WTC11 (cell line): ENCODE results near the gene ENTR1. TPM values are rescaled to one million over a fixed set of nuclear protein-coding genes. Genes with fewer than 3 reads are reported as not detected.

ENCODE experiments used
- ATAC-seq: fragments of 200-7000 bp; cut with Tn5 transposase; 2 replicates; pipeline ENCODE4 v1.10.0; 2021; ENCODE audit warnings: mild to moderate bottlenecking, moderate library complexity
- CTCF ChIA-PET: fragments of 300-600 bp; sonication (Branson Sonifier 250); formaldehyde crosslinking; loops from one replicate; lab custom pipeline; 2021; ENCODE audit warnings: antibody characterized with exemption; lab: Charles Lee
- POLR2A ChIA-PET: fragments of 350-600 bp; sonication (Branson Sonifier 250); formaldehyde crosslinking; loops from one replicate; lab custom pipeline; 2021; ENCODE audit warnings: antibody characterized with exemption; lab: Charles Lee
- DNase-seq: peaks from one replicate; pipeline ENCODE4 v3.0.0; 2021; ENCODE audit warnings: low spot score
- H3K27ac Mint-ChIP-seq: 2 replicates; pipeline ENCODE4 v1.8.0; 2021; ENCODE audit warnings: mixed read lengths
- H3K27me3 Mint-ChIP-seq: 2 replicates; pipeline ENCODE4 v1.8.0; 2021; ENCODE audit warnings: low read depth, mild to moderate bottlenecking, moderate library complexity, mixed read lengths
- H3K36me3 Mint-ChIP-seq: 2 replicates; pipeline ENCODE4 v1.8.0; 2021; ENCODE audit warnings: mixed read lengths
- H3K4me1 Mint-ChIP-seq: 2 replicates; pipeline ENCODE4 v1.8.0; 2022; ENCODE audit warnings: mixed read lengths
- H3K4me3 Mint-ChIP-seq: 2 replicates; pipeline ENCODE4 v1.8.0; 2021; ENCODE audit warnings: mild to moderate bottlenecking, moderate library complexity, mixed read lengths
- H3K9me3 Mint-ChIP-seq: 2 replicates; pipeline ENCODE4 v1.8.0; 2021; ENCODE audit warnings: mixed read lengths
- ATF1 ChIP-seq: sonication (generic); formaldehyde crosslinking; IDR thresholded peaks from 2 replicates; pipeline ENCODE4 v1.8.1; 2023; ENCODE audit warnings: mild to moderate bottlenecking, moderate library complexity, missing genetic modification reagents
- CREB1 ChIP-seq: sonication (generic); formaldehyde crosslinking; IDR thresholded peaks from 2 replicates; pipeline ENCODE4 v1.8.0; 2023; ENCODE audit warnings: mild to moderate bottlenecking, missing genetic modification reagents
- E2F5 ChIP-seq: sonication (generic); formaldehyde crosslinking; IDR thresholded peaks from 2 replicates; pipeline ENCODE4 v1.8.1; 2022; ENCODE audit warnings: mild to moderate bottlenecking, moderate library complexity, missing genetic modification reagents
- IRF2 ChIP-seq: sonication (generic); formaldehyde crosslinking; IDR thresholded peaks from 2 replicates; pipeline ENCODE4 v1.8.0; 2022; ENCODE audit warnings: low read depth, missing genetic modification reagents, borderline replicate concordance
- KAT7 ChIP-seq: sonication (generic); formaldehyde crosslinking; IDR thresholded peaks from 2 replicates; pipeline ENCODE4 v1.8.1; 2023; ENCODE audit warnings: missing genetic modification reagents, mild to moderate bottlenecking, borderline replicate concordance
- USF2 ChIP-seq: sonication (generic); formaldehyde crosslinking; IDR thresholded peaks from 2 replicates; pipeline ENCODE4 v1.8.1; 2023; ENCODE audit warnings: mild to moderate bottlenecking, missing genetic modification reagents, moderate library complexity
- ZNF219 ChIP-seq: sonication (generic); formaldehyde crosslinking; IDR thresholded peaks from 2 replicates; pipeline ENCODE4 v1.8.0; 2023; ENCODE audit warnings: missing genetic modification reagents, mild to moderate bottlenecking, borderline replicate concordance
- ZNF281 ChIP-seq: sonication (generic); formaldehyde crosslinking; IDR thresholded peaks from 2 replicates; pipeline ENCODE4 v1.8.0; 2023; ENCODE audit warnings: mild to moderate bottlenecking, missing genetic modification reagents
- ZNF317 ChIP-seq: sonication (generic); formaldehyde crosslinking; IDR thresholded peaks from 2 replicates; pipeline ENCODE4 v1.8.1; 2023; ENCODE audit warnings: low read depth, mild to moderate bottlenecking, moderate library complexity, missing genetic modification reagents, borderline replicate concordance
- ZNF512 ChIP-seq: sonication (generic); formaldehyde crosslinking; IDR thresholded peaks from 2 replicates; pipeline ENCODE4 v1.8.1; 2022; ENCODE audit warnings: missing genetic modification reagents, borderline replicate concordance
- total RNA-seq: library from RNA; stranded (reverse); gene quantifications from 3 replicates; pipeline ENCODE4 v1.2.3, GENCODE V29; 2021
- TF ChIP-seq, protein P1 (sequence below): fragments of 250-450 bp; sonication (Bioruptor Pico); conservative IDR thresholded peaks from 2 replicates; pipeline ENCODE4 v1.9.0; 2021; ENCODE audit warnings: mild to moderate bottlenecking
- TF ChIP-seq, protein P2 (sequence below): fragments of 250-450 bp; sonication (Bioruptor Pico); IDR thresholded peaks from 2 replicates; pipeline ENCODE4 v1.9.0; 2021; ENCODE audit warnings: mild to moderate bottlenecking, borderline replicate concordance

The ENTR1 gene
- total RNA-seq, 1 experiment from 2014 or later: 140 TPM

DNA sequence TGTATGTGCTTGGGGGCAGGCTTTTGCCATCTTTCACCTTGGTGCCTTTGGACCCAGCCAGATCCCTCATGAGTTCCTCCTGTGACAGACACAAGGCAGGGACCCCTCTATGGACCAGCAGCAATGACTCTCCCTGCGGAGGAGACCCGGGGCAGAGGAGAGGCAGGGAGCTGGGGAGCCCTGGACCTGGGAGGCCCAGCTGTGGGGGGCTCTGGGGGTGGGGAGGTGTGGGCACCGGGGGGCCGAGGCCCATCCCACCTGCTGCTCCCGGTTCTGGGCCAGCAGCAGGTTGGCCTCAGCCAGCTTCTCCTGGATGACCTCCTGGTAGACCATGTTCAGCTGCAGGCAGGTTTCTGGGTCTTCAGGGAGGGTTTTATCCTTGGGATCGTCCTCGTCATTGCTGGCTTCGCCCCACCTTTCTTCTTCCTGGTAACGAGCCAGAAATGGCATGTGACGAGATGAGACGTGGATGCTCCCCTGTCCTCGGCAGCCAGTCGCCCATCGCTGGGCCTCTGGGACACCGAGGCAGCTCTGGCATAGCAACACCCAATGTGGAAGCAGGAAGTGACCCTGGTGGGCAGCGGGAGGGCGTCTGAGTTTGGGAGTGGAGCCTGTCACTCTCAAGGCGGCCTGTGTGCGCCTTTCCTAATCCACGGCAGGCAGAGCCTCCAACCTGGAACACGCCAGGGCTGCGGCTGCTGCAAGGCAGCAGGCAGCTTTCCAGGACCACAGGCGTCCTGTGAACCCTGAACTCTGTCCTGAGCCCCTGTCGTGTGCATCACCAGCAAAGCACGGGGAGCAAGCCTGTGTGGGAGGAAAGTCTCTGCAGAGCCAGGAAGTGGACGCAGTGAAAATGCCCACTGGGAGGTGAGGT lies 14.8 kb downstream of the ENTR1 start (continued):
- TF ChIP-seq KAT7 (no peak), ZNF512 (CRISPR knock-in tag) (no peak), E2F5 (no peak), IRF2 (CRISPR knock-in tag) (no peak)

DNA sequence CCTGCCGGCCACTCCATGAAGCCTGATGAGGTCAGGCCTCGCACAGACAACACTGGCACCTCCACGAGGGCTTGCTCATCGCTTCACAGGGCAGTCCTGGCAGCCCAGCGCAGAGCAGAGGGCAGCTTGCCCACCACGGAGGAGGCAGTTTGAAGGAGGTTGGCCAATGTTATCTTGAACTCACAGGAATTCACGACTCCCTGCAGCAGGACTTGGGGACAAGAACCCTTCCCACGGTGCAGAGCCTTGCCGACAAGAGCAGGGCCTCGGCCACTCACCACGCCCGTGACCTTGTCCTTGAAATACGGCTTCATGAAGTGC lies 15.4 kb downstream of the ENTR1 start:
- no peak for DNase-seq
- H3K9me3 Mint-ChIP-seq: no peaks in the 10 kb centered on the region
- H3K4me1 Mint-ChIP-seq: peaks cover 9% of the 10 kb centered on the region
- no peak for ATAC-seq
- ChIA-PET CTCF (interaction anchor here (1.3 kb wide), 1 partner anchor 32 kb away, joined by 3 read pairs; the partner anchor contains the start of gene DNLZ), POLR2A (no interaction called here)
- H3K27ac Mint-ChIP-seq: no peak overlapping the region
- TF ChIP-seq, protein P1, sequence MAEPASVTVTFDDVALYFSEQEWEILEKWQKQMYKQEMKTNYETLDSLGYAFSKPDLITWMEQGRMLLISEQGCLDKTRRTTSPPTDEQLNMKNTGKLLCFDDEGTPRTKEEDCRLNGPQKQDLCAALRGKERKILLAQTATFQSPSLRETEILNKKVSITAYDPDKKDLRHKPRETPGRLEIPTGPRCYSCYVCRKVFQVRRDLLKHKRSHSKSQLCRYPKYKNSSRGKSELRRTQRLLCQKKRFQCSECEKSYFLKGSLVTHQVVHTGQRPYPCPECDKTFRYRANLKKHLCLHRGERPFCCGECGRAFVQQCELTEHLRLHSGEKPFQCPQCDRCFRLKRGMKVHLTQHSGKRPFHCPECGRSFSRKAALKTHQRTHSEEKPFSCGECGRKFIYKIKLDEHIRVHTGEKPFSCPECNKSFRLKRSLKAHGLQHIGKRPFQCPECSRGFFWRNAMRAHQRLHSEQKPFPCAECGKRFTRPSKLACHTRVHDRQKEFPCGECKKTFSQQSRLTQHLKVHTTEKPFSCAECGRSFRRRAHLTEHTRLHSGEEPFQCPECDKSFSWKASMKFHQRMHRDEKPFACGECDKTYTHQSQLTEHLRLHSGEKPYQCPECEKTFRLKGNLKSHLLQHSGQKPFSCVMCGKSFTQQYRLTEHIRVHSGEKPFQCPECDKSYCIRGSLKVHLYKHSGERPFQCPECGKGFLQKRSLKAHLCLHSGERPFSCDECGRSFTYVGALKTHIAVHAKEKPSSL (CRISPR knock-in tag): no peak
- TF ChIP-seq ATF1: no peak
- TF ChIP-seq, all 79 proteins: peak for 0
- Mint-ChIP-seq H3K36me3 (peaks cover 38% of the 10 kb centered on the region), H3K4me3 (no peak overlapping the region), H3K27me3 (no peaks in the 10 kb centered on the region)

- Mint-ChIP-seq H3K36me3 (peaks cover 42% of the 10 kb centered on the region), H3K4me1 (peaks cover 9% of the 10 kb centered on the region), H3K27me3 (no peaks in the 10 kb centered on the region)
- no peak for DNase-seq
- ChIA-PET CTCF (interaction anchor here (1.3 kb wide), 1 partner anchor 31 kb away, joined by 3 read pairs; the partner anchor contains the start of gene DNLZ), POLR2A (no interaction called here)
- ATAC-seq: no peak
- no peak for TF ChIP-seq ZNF281 (CRISPR knock-in tag)
- no peak for TF ChIP-seq USF2 (CRISPR knock-in tag)
- TF ChIP-seq CREB1: no peak
- no peak for TF ChIP-seq ZNF317 (CRISPR knock-in tag)
- TF ChIP-seq, protein P2, sequence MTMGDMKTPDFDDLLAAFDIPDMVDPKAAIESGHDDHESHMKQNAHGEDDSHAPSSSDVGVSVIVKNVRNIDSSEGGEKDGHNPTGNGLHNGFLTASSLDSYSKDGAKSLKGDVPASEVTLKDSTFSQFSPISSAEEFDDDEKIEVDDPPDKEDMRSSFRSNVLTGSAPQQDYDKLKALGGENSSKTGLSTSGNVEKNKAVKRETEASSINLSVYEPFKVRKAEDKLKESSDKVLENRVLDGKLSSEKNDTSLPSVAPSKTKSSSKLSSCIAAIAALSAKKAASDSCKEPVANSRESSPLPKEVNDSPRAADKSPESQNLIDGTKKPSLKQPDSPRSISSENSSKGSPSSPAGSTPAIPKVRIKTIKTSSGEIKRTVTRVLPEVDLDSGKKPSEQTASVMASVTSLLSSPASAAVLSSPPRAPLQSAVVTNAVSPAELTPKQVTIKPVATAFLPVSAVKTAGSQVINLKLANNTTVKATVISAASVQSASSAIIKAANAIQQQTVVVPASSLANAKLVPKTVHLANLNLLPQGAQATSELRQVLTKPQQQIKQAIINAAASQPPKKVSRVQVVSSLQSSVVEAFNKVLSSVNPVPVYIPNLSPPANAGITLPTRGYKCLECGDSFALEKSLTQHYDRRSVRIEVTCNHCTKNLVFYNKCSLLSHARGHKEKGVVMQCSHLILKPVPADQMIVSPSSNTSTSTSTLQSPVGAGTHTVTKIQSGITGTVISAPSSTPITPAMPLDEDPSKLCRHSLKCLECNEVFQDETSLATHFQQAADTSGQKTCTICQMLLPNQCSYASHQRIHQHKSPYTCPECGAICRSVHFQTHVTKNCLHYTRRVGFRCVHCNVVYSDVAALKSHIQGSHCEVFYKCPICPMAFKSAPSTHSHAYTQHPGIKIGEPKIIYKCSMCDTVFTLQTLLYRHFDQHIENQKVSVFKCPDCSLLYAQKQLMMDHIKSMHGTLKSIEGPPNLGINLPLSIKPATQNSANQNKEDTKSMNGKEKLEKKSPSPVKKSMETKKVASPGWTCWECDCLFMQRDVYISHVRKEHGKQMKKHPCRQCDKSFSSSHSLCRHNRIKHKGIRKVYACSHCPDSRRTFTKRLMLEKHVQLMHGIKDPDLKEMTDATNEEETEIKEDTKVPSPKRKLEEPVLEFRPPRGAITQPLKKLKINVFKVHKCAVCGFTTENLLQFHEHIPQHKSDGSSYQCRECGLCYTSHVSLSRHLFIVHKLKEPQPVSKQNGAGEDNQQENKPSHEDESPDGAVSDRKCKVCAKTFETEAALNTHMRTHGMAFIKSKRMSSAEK: no peak
- no peak for TF ChIP-seq ZNF219 (CRISPR knock-in tag)
- TF ChIP-seq, all 79 proteins: peak for 0
- Mint-ChIP-seq H3K27ac (no peak overlapping the region), H3K4me3 (no peak overlapping the region), H3K9me3 (no peaks in the 10 kb centered on the region)
Observed at GRCh38 chr9:136394312-136395019, 15.9 kb downstream of the ENTR1 start.
